GM12801 (cell line): Measurements from ENCODE around the gene SH2D3A.

Source experiments
- CTCF ChIP-seq: IDR thresholded peaks from one replicate; pipeline ENCODE4 v1.5.1; 2011; ENCODE audit warnings: control low read depth; ENCODE audit not compliant: insufficient read length; ENCODE audit errors: extremely low read depth

Gene SH2D3A

GRCh38 chr19:6712692-6713670 is 54.3 kb downstream of the SH2D3A start:
- no peak for TF ChIP-seq CTCF

GRCh38 chr19:6712231-6712630 is 55.0 kb downstream of the SH2D3A start:
- TF ChIP-seq CTCF = no peak

DNA sequence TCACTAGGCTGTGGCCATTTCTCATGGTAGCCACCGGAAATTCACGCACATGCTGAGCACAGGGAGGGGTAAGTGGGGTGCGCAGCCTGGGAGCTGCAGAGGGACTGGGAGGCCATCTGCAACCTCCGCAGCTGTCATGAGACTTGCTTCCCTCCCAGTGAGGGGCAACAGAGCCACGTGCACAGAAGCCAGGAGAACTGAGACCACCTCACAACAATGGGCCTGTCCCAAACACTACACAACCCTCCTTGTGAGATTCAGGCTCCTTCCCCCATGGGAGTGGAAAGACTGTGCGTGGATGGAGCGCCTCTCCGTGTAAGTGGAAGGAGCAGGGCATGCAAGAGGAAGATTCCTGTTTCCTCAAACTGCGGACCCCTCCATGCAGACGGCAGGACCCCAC is 55.6 kb downstream of the SH2D3A start:
- no peak for TF ChIP-seq CTCF

- no peak for TF ChIP-seq CTCF
Observed at GRCh38 chr19:6711078-6711361, 56.2 kb downstream of the SH2D3A start.

DNA sequence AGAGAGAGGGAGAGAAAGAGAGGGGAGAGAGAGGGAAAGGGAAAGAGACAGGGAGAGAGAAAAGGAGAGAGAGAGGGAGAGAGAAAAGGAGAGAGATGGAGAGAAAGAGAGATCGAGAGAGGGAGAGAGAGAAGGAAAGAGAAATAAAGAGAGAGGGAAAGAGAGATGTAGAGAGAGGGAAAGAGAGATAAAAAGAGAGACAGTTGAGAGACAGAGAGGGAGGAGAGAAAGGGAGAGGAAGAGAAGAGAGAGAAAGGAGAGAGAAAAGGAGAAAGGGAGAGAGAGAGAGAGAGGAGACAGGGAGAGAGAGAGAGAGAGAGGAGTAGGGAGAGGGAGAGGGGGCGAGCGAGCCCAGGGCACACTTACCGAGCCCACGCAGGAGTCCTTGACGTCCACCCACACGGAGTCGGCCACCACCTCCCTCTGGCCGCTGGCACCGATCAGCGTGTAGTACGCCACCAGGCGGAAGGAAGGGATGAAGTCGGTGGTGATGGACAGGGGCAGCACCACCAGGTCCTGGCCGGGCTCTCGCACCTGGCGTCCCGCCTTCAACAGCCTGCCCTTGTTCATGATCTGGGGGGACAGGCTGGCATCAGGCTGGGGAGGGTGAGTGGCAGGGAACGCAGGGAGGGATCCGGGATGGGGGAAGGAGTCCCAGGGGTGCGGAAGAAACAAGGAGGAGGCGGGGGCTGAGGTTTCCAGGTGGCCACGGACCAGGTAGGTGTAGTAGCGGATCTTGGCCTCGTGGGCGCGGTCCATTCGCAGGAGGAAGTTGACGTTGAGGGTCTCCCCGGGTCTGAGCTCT is 56.8 kb downstream of the SH2D3A start:
- TF ChIP-seq CTCF = no peak

DNA sequence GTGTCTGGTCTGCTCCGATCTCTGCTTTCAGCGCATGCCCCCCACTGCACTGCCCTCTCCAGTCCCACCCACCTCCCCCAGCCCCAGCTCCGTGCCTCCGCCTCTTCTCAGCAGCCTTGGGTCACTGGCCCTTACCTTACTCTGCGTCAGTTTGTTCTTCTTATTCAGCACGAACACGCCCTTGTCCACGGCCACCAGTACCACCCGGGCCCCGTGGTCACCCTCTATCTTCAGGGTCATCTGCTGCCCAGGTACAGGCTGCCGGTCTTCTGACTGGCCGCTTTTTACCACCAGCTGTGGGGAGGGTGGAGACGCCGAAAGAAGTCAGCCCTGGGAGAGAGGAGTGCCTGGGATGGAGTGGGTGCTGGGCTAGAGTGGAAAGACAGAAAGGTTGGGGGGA is 57.7 kb downstream of the SH2D3A start:
- TF ChIP-seq CTCF = no peak

DNA sequence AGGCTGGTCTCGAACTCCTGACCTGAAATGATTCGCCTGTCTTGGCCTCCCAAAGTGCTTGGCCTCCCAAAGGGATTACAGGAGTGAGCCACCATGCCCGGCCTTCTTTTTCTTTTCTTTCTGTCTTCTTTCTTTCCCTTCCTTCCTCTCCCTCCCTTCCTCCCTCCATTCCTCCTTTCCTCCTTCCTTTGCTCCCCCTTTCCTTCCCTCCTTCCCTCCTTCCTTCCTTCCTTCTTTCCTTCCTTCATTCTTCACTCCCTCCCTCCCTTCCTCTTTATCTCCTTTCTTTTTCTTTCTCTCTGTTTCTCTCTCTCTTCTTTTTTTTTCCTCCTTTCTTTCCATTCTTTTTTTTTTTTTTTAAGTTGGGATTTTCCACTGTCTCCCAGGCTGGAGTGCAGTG is 58.9 kb downstream of the SH2D3A start:
- no peak for TF ChIP-seq CTCF
